Heart right ventricle (tissue), 16 donors: ENCODE measurements around the gene PPP1R9B. TPM values are rescaled to one million over a fixed set of nuclear protein-coding genes. Genes with fewer than 3 reads are reported as not detected.

Experiments
- ATAC-seq, 8 donors: fragments of 200-7000 bp; cut with Tn5 transposase; one replicate each; pipeline ENCODE4 v1.9.1; 2020; ENCODE audit warnings: mild to moderate bottlenecking in 8 of 8, moderate library complexity in 8 of 8, moderate number of reproducible peaks in 1 of 8
- DNase-seq, 2 donors: peaks; one replicate each; pipeline ENCODE4 v3.0.0-alpha.2; 2020
- H3K27ac ChIP-seq, 10 donors: fragments of 200-600 bp; sonication (generic) in 2 of 10; one replicate each; pipeline versions ENCODE4 v1.5.0 to v1.8.0; 2020 to 2022; ENCODE audit warnings: mild to moderate bottlenecking in 3 of 10
- H3K27me3 ChIP-seq, 7 donors: fragments of 200-600 bp; one replicate each; pipeline ENCODE4 v1.8.0; 2021 to 2022; ENCODE audit warnings: mild to moderate bottlenecking in 2 of 7
- H3K36me3 ChIP-seq, 9 donors: fragments of 200-600 bp; sonication (generic) in 1 of 9; one replicate each; pipeline versions ENCODE4 v1.5.0 to v1.8.0; 2020 to 2022; ENCODE audit warnings: mild to moderate bottlenecking in 2 of 9
- H3K4me1 ChIP-seq, 9 donors: fragments of 200-600 bp; sonication (generic) in 1 of 9; one replicate each; pipeline versions ENCODE4 v1.5.0 to v1.8.0; 2020 to 2022; ENCODE audit warnings: mild to moderate bottlenecking in 4 of 9
- H3K4me3 ChIP-seq, 10 donors: fragments of 200-600 bp; sonication (generic) in 2 of 10; one replicate each; pipeline versions ENCODE4 v1.5.0 to v1.8.0; 2020 to 2022; ENCODE audit warnings: mild to moderate bottlenecking in 7 of 10, moderate library complexity in 2 of 10
- H3K9me3 ChIP-seq, 11 donors: fragments of 200-600 bp in 10 of 11; sonication (generic) in 2 of 11; one replicate each; pipeline versions ENCODE4 v1.5.0 to v1.8.0; 2013 to 2022; ENCODE audit warnings: mild to moderate bottlenecking in 2 of 11, control low read depth in 1 of 11, moderate library complexity in 1 of 11
- CTCF ChIP-seq, 9 donors: fragments of 200-600 bp; sonication (generic) in 2 of 9; IDR thresholded peaks; one replicate each; pipeline versions ENCODE4 v1.5.0 to v1.8.0; 2021 to 2022; ENCODE audit warnings: antibody characterized with exemption in 9 of 9, mild to moderate bottlenecking in 5 of 9, moderate library complexity in 1 of 9
- WGBS, 2 donors: extraction: QIAGEN DNeasy Blood & Tissue Kit; methylation state at CpG; one replicate each; pipeline ENCODE4 v1.1.7; 2013; ENCODE audit warnings: inconsistent platforms in 1 of 2; 5-methylcytosine and 5-hydroxymethylcytosine counted together
- intact Hi-C, 10 donors: fragments of 100-400 bp; cut with DNase I; formaldehyde crosslinking; loops; one replicate each; pipeline versions ENCODE4 v1.11.1 to v1.14.2; 2022
- polyA plus RNA-seq, 2 donors: library from polyadenylated mRNA; stranded (reverse); fragments of 200-250 nt; gene quantifications; one replicate each; pipeline ENCODE4 v1.2.3, GENCODE V29; 2013
- total RNA-seq, 10 donors: library from RNA; stranded (reverse); fragmentation: NEBNext Ultra II Directional in 3 of 10; extraction: Animal tissue kit (Norgen Biotek cat#: 25700) in 3 of 10; gene quantifications; one replicate each; pipeline versions ENCODE4 v1.2.1 to v1.2.4, GENCODE V29; 2021 to 2023
- donor health status: Arrhythmogenic right ventricular cardiomyopathy.
- donor health status: ischemic (EF 13 %, LVEDD 7.1; RV severe dilation, severe dysfunction).
- donor health status: healthy with polysubstance abuse.
- donor health status: DM: no; HTN: yes; CAD: no.
- donor health status: DM: no; HTN: no; CAD: no.
- donor health status: ischemic (EF 25% LVEDD 6.9; RV normal size, moderate dysfunction).
- donor health status: ischemic (EF 25% LVEDD 5.7; RV mildly dilated, moderate dysfunction).
- donor health status: healthy.
- donor health status: DM: yes; HTN: yes; CAD: no.
- donor health status: Ischemic cardiomyopathy.
- donor health status: ischemic (EF 35%, LVEDD 5.7; RV mildly dilated, moderate dysfunction).
- donor health status: nonischemic (EF 11% LVEDD 7.7; RV severe dilation, severe dysfunction).
- donor health status: DM: yes; HTN: yes; CAD: no.
- donor health status: PGD.
- donor health status: ischemic (EF 29% LVEDD 5.4; RV normal size, mild dysfunction).
- donor health status: nonischemic (EF 23%, LVEDD 6.1; RV moderate dilation, normal function).

The PPP1R9B gene
- total and polyA plus RNA-seq, 12 donors = 17.3 to 45.4 (median 26.9) TPM

GRCh38 chr17:50133028-50133768 lies 17.3 kb downstream of the PPP1R9B start:
- TF ChIP-seq CTCF (IDR thresholded peaks at IDR 0.05) = no peak
- Histone ChIP-seq H3K4me3 (no peak overlapping the region), H3K27ac (peak overlapping the region; percentile 25 to 90 (median 76)), H3K9me3 (no peaks in the 10 kb centered on the region), H3K36me3 (peaks cover under 1 to 52% (median 34%) of the 10 kb centered on the region in 9 donors), H3K4me1 (peaks cover 14 to 60% (median 44%) of the 10 kb centered on the region in 9 donors), H3K27me3 (peaks cover 0 to 22% (median 0%) of the 10 kb centered on the region in 7 donors)
- peak in 1 of 2 donors; percentile 66 for DNase-seq
- intact Hi-C loops = loop anchor here in 1 of 10 donors (5.0 kb wide), 1 partner anchor 44 kb away; no protein-coding TSS in a partner anchor
- 49 to 54% methylated on average over 7 of the region's 7 CpGs for WGBS, 2 donors
- ATAC-seq = peak; percentile 60 to 86 (median 79)

- ATAC-seq (no peak), DNase-seq (no peak)
- Histone ChIP-seq H3K4me3 (no peak overlapping the region), H3K27me3 (peaks cover 0 to 29% (median 0%) of the 10 kb centered on the region in 7 donors), H3K27ac (peak overlapping the region in 9 of 10 donors; percentile 25 to 90 (median 77)), H3K9me3 (no peaks in the 10 kb centered on the region), H3K4me1 (peaks cover 14 to 70% (median 46%) of the 10 kb centered on the region in 9 donors), H3K36me3 (peaks cover 0 to 42% (median 26%) of the 10 kb centered on the region in 9 donors)
- intact Hi-C loops = loop anchor here in 1 of 10 donors (5.0 kb wide), 1 partner anchor 45 kb away; no protein-coding TSS in a partner anchor
- no peak for TF ChIP-seq CTCF (IDR thresholded peaks at IDR 0.05)
- WGBS, 2 donors = 84 to 88% methylated on average over 6 of the region's 6 CpGs
These were observed 18.2 kb downstream of the PPP1R9B start for GRCh38 chr17:50132104-50132794.

GRCh38 chr17:50130559-50131305 lies 19.7 kb downstream of the PPP1R9B start:
- H3K9me3 ChIP-seq = no peaks in the 10 kb centered on the region
- DNase-seq = no peak
- peaks cover 14 to 70% (median 46%) of the 10 kb centered on the region in 9 donors for H3K4me1 ChIP-seq
- TF ChIP-seq CTCF (IDR thresholded peaks at IDR 0.05) = no peak
- H3K4me3 ChIP-seq = peak overlapping the region in 9 of 10 donors; percentile 35 to 58 (median 56)
- intact Hi-C loops = loop anchor here in 1 of 10 donors (5.0 kb wide), 1 partner anchor 47 kb away; no protein-coding TSS in a partner anchor
- H3K27ac ChIP-seq = peak overlapping the region in 1 of 10 donors; percentile 15
- ATAC-seq = peak in 4 of 8 donors; percentile 9 to 37 (median 30)
- WGBS, 2 donors = 53 to 57% methylated on average over 18 to 19 of the region's 19 CpGs
- H3K36me3 ChIP-seq = peaks cover 0 to 27% (median 12%) of the 10 kb centered on the region in 9 donors
- H3K27me3 ChIP-seq = peaks cover 0 to 38% (median 0%) of the 10 kb centered on the region in 7 donors
